ENCODE measurements around the gene MDM4.

MDM4 gene

DNA sequence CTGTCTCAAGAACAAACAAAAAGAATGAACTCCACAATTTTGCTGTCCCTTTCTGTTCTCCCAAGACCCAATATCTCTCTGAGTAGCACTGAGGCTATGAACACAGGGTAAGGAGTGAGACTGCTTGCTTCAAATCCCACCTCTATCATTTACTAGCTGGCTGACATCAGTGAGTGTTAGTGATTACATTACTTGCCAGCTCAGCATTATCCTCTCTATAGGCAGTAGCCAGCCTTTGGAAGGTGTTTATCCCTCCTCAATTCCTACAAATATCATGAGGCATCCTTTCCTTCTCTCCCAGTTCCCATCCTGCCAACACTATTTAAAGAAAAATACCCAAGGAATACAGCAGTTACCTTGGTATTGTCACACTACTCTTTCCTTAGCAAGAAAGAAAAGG is 24.6 kb upstream of the MDM4 start:
- DNase-seq (ENCODE audit: low spot score): no peak

DNA sequence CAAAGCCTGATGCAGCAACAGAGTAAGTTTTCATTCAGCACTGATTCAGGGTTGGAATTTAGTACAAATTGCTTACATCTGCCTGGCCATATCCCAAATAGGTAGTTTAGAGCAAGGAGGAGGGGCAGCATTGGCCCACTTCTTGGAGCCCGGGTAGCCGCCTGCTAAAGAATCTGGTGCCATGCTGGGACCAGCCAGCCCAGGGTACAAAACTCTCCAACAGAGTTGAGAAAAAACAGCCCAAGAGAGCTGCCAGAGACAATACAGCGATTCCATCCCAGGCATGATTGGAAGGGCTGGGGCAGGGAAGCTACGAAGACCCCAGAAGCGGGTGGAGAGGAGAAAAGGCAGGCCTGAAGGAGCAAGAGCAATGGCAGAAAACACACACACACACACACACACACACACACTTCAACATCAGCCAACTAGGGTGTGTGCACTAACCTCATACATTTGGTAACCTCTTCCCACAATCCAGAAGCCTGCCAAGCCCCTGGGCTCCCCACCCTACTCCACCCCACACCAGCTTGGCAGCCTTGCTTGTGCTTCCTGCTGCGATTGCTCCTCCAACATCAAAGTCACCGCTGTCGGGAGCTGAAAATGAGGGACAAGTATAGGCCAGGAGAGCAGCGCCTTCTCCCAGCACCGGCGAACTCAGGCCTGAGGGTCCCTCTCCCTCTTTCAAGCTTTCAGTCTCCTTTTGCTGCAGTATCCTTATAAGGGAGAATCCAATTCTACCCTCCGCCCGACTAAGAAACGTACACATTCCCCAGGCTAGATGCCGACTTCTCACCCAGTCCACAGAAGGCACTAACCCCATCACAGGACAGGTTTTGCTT is 22.8 kb upstream of the MDM4 start:
- peak; percentile 32 for DNase-seq (ENCODE audit: low spot score)

DNA sequence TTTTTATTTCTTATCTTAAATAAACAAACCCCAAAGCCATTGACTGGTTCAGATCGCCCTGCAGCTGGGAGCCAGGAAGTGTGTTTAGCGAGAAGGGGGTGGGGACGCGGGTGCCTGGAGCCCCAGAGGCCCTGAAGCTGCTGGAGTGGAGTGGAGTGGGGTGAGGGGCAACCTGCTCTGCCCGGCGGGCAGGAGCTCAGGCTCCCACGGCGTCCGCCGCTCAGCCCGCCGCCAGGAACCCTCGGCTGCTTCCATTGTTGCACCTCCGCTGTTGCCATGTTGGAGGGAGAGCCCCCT is 22.3 kb upstream of the MDM4 start:
- DNase-seq (ENCODE audit: low spot score): peak; percentile 42

DNA sequence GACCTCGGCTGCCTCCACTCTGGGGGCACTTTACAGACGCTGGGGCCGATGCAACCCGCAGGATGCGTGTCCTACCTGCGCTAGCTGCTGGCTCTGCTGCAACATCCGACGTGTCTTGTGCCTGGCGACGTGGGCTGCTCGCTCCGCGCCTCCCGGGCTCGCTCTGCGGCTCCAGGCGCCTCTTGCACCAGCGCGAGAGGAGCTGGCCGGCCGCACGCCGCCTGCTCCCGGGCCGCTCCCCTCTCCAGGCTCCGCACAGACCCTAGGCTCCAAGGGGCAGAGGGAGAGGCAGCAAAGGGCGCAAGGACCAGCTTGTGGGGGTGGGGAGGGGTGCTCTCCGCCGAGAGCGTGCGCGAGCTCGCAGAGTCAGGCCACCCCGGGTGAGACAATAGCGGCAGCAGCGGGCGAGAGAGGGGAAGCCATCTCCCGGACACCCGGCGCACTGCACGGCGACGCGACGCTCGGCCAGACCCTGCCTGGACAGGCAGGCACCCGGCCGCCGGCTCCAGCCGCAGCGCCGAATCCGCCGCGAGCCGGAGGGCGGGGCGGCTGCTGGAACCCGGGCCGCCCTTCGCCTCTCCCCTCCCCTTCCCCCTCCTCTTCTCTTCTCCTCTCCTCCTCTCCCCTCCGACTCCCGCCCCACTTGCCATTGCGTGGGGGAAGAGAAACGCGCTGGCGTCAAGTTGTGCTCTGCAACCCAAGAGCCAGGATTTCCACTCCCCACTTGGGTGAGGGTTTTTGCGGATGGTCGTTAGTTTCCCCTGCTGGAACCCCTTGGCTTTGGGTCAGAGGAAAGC is 21.7 kb upstream of the MDM4 start, which contains the start of gene PIK3C2B:
Gene PIK3C2B, minus strand, starts transcription at position 525 of the 797 bp plus-strand sequence. CDS start 25,003 bp downstream, outside the sequence.
- peak; percentile 79 for DNase-seq (ENCODE audit: low spot score)

DNA sequence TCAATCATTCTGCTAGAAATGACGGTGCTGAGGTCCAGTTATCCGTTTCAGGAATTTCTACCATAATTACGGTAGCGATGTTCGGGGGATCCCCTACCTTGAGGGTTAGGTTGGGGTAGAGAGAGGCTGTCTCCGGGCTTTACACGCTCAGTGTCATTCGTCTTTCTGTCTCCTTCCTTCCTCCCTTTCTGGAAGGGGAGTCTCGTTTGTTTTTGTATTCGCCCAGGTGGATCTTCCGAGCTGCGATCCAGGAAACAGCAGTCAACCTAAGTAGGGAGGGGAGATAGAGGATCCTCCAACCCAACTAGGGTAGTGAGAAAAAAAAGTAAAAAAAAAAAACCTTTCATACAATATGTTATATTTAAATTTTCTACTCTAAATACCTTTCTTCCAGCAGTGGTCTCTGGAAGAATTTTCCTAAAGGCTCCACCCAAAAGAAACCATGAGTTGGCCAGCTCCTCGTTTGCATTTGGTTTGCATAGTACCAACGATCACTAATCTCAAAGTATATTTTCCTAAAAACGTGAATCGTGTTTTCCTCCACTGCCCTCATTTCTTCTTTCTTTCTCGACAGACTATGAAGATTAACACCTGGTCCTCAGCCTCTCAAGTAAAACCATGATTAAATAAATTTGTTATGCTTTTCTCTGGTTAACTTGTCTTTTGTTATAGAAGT is 21.0 kb upstream of the MDM4 start:
- DNase-seq (ENCODE audit: low spot score): no peak

DNA sequence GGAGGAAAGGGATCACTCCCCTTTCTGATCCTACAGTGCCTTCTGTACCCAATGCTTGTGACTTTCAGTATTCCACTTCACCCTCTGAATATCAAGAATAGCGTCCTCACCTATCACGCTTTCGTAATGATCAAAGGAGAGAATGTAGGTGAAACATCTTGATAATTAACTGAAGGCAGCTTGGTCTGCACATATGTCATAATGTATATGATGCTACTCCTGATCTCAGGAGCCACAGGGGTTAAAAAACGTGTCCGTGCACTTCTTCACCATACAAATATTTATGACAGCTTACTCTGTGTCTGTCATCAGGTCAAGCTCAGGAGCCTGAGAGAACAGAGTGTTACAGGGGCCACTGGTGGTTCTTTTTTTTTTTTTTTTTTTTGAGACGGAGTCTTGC is 20.4 kb upstream of the MDM4 start:
- no peak for DNase-seq (ENCODE audit: low spot score)

DNA sequence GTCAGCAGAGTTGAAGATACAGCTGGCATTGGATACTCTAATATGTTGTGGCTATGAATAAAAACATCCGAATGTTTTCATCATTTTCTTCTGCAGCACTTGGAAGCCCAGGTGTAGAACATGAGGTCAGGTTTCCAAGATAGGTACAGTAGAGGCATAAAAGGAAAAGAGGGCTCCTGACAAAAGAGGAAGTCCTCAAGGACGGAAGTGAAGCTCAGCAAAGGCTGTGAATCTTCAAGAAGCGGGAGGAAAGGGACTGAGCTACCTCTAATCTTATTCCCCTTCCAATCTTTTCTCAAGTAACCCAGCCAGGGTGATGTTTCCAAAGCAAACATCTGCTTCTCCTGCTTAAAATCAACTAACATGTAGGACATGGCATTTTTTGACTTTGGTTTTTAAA is 17.2 kb upstream of the MDM4 start:
- DNase-seq (ENCODE audit: low spot score): no peak

DNA sequence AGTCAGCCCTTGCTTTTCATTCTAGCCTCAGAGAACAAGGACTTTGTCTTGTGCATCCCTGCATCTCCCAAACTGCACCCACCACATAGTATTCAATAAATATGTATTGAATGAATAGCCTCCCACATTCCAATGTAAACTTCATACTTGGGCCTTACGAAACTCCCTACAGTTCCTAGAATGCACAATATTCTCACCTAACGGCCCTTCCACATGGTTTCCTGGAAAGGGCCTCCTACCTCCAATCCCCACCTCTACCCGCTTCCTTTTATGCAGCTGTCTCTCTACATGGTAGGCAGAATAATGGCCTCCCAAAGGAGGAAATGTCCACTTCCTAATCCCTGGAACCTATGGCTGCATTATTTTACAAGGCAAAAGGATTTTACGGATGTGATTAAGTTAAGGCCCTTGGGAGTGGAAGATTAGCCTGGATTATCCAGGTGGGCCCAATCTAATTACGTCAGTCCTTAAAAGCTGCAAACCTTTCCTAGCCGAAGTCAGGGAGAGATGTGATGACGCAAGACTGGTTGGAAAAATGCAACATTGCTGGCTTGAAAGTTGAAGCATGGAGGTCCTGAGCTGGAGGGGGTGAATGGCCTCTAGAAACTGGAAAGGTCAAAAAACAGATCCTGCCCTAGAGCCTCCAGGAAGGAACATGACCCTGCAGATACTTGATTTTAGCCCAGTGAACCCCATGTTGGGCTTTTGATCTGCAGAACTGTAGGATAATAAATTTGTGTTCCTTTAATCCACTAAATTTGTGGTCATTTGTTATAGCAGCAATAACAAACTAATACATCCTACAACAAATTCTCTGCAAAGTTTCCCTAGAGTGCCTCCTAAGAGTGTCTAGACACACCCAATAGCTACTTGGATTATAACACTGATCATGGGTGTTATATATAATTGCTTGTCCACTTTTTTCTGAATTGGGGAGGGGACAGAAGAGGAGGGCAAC is 16.4 kb upstream of the MDM4 start:
- no peak for DNase-seq (ENCODE audit: low spot score)

DNA sequence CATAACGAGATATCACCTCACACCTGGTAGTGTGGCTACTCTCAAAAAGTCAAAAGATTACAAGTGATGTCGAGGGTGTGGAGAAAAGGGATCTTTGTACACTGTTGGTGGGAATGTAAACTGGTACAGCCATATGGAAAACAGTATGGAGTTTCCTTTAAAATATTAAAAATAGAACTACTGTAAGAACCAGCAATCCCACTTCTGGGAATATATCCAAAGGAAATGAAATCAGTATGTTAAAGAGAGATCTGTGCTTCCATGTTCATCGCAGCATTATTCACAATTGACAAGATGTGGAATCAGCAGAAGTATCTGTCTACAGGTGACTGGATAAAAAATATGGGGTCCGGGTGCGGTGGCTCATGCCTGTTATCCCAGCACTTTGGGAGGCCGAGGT is 14.0 kb upstream of the MDM4 start:
- no peak for DNase-seq (ENCODE audit: low spot score)

DNA sequence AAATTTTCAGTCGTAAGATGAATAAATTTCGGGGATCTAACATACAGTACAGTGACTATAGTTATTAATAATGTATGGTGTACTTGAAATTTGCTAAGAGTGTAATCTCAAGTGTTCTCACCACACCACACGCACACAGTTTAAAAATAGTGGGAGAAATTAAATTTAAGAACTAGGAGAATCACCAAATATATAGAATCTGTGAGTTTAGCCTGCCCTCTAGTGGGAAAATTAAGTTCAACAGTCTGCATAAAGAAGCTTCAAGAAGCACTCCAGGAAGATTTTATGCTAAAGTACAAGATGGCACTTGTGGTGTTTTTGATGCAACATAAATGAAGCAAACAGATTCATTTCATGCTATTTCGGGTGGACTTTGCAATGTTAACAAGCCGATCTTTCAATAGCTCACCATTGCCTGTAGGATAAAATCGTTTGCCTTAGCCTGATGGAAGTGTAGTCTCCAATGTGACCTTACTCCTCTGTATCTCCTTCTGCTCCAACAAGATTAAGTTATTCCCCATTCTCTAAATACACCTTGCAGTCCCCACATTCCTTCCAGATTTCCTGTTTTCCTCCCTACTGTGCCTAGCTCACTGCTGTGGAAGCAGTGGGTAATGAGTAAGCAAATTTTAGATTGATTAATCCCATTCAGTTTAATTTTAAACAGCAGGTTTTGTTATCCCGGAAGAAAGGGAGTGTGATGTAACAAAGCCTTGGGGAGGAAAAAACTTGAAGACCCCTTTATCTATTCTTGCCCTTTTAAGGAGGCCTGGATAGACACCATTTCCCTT is 12.9 kb upstream of the MDM4 start:
- peak; percentile 79 for DNase-seq (ENCODE audit: low spot score)

DNA sequence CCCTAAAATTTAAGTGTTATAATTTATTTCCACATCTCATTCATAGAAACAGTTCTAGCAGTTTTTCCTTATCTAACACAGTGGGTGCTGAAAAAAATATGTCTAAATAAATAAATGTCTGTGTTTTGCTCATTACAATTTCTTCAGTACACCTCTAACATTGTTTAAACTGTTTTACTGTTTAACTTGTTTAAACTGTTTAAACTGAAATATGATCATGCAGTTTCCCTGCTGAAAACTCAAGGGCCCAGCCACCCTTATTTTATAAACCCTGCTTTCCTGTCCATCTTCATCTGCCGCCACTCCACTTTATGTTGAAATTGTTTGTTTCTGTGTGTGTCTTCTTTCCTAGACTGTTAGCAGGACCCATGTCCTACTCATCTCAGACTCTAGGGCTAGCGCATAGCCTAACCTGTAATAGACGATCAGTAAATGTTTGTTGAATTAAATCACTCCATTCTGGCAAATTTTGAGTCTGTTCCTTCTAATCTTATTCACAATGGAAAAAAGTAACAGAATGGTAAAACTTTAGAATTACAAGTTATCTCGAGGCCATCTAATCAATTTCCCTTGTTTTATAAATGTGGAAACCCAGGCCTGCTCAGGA is 12.2 kb upstream of the MDM4 start:
- no peak for DNase-seq (ENCODE audit: low spot score)

DNA sequence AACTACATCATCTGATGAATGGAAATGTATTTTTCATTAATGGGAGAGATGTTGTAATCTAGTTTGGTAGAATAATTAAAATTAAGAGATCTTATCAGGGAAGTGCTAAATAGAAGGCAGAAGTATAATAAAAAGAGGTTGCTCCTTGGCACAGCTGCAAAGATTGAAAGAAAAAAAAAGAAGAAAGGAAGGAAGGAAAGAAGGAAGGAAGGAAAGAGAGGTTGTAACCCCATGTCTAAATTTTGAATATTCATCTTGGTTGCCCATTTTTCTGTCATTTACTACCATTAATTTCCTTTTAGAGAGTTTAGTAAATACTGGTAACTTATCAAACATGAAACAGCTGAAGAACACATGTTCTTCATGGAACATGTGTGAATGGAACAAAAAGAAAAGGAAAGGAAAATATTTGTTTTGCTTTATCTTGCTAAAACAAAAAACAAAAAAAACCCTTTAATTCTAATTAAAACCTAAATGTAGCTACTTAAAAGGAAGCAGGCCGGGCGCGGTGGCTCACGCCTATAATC is 10.5 kb upstream of the MDM4 start:
- no peak for DNase-seq (ENCODE audit: low spot score)

DNA sequence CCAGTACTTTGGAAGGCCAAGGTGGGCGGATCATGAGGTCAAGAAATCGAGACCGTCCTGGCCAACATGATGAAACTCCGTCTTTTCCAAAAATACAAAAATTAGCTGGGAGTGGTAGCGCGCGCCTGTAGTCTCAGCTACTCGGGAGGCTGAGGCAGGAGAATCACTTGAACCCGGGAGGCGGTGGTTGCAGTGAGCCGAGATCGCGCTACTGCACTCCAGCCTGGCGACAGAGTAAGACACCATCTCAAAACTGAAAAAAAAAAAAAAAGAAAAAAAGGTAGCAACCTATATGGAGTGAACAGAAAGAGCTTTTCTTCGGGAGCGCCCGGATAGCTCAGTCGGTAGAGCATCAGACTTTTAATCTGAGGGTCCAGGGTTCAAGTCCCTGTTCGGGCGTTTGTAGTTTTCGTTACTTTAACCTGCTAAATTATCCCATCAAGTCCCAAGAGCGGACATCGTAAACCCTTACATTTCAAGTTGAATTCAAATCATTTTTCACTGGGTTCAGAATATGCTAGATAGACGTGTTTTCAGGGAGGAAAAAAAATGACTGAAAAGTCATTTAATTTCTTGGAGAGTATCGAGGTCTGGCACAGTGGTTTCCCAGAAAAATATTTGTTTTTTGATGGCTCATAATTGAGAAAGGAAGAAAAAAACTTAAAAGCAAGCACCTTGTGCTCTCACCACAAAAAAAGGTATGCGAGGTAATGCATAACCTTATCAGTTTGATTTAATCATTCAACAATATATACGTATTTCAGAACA is 9.8 kb upstream of the MDM4 start:
- DNase-seq (ENCODE audit: low spot score): peak; percentile 92

DNA sequence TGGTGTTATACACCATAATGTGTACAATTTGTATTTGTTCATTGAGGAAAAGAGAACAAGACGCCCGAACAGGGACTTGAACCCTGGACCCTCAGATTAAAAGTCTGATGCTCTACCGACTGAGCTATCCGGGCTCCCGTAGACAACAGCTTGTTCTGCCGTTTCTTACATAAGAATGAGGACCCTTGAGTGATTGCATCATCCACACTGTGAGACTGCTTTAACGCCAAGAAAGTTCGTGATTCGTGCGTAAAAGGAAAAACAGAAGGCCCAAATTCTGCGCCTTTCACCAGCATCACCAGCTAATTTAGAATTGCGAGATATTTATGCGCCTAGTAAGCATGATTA is 9.3 kb upstream of the MDM4 start:
- DNase-seq (ENCODE audit: low spot score): peak; percentile 76

DNA sequence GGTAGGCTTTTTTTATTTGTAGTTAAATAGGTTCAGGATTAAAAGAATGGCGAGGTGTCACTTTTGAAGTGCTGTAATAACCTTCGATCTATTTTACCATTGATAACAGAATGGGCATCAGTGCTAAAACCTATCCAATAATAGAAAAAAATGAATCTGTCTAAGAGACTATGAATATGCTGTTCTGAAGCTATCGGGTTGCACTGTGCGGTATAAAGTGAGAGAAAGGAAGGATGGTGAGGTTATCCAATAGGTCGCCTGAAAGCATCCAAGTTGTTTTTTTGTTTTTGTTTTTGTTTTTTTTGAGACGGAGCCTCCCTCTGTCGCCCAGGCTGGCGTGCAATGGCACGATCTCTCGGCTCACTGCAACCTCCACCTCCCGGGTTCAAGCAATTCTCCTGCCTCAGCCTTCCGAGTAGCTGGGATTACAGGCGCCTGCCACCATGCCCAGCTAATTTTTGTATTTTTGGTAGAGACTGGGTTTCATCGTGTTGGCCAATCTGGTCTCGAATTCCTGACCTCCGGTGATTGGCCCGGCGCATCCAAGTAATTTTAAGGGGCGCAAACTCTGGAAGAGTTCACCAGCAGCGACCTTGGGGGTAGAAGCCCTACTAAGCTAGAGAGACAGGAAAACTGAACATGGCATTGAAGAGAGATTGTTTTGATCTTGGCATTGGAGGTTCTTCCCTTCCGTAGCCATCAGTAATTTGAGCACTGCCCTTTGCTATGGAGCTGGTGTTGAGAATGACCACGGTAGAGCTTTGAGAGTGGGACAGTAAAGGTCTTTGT is 8.7 kb upstream of the MDM4 start:
- DNase-seq (ENCODE audit: low spot score): peak; percentile 71

DNA sequence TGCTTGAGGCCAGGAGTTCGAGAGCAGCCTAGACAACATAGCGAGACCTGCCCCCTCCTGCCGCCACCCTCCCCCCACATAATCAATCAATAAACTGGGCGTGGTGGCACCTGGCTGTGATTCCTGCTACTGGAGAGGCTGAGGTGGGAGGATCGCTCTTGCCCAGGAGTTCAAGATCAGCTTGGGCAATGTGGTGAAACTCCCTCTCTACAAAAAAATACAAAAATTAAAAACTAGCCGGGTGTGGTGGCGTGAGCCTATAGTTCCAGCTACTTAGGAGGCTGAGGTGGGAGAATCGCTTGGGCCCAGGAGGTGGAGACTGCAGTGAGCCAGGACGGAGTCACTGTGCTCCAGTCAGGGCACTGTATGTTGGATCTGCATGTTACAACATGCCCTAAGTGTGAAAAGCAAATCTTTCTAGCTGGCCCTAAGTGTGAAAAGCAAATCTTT is 7.0 kb upstream of the MDM4 start:
- DNase-seq (ENCODE audit: low spot score): no peak

DNA sequence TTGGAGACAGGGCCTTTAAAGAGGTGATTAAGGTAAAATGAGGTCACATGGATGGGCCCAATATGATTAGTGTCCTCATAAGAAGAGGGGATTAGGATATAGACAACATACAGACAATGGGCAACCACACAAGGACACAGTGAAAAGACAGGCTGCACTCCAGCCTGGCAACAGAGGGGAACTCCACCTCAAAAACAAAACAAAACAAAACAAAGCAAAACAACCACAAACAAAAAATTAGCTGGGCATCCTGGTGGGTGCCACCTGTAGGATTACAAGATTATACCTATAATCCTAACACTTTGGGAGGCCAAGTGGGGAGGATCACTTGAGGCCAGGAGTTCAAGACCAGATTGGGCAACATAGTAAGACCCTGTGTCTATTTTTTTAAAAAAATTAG is 4.8 kb upstream of the MDM4 start:
- no peak for DNase-seq (ENCODE audit: low spot score)

DNA sequence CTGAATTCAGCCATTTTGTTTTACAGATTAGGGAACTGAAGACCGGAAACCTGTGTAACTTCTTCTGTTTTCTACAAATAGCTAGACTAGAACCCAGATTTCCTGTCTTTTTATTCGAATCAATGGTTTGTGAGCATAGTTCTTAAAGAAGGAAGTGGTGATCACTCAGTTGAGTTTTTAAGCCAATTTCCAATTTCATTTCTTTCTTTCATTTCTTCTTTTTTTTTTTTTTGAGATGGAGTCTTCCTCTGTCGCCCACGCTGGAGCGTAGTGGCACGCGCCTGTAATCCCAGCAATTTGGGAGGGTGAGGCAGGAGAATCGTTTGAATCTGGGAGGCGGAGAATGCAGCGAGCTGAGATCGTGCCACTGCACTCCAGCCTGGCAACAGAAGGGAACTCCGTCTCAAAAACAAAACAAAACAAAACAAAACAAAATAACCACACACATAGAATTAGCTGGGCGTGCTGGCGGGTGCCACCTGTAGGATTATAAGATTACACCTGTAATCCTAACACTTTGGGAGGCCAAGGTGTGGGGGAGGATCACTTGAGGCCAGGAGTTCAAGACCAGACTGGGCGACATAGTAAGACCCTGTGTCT is 3.0 kb upstream of the MDM4 start:
- DNase-seq (ENCODE audit: low spot score): no peak

Measured in kidney capillary endothelial cell (primary cell).